Measurements from ENCODE around the gene ARSD. TPM values are rescaled to one million over a fixed set of nuclear protein-coding genes. Genes with fewer than 3 reads are reported as not detected.
"Not testable (repeated sequence)": the region's sequence is repeated elsewhere in the genome, so short reads cannot be mapped to it uniquely, and the experiment has no call there.

ARSD gene
- total and polyA plus RNA-seq, 2 of the 13 experiments (the other 11 are each of a cell fraction or from before 2014, with no cell fraction given): 4.8 to 6.8 TPM

DNA sequence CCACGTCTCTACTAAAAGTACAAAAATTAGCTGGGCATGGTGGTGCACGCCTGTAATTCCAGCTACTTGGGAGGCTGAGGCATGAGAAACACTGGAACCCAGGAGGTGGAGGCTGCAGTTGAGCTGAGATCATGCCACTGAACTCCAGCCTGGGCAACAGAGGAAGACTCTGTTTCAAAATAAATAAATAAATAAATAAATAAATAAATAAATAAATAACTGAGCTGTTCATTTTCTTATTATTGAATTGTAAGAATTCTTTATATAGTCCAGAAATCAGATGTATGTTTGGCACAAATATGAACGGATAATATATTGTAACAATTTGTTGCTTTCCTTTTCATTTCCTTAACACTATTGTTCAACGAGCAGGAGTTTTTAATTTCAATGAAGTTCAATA lies 49.5 kb upstream of the ARSD start:
- FAIRE-seq; H3K27me3 ChIP-seq (ENCODE audit: control insufficient read depth in 1 of 2, insufficient read depth in 2 of 2, low read length in 2 of 2); in situ Hi-C loops (cut with HindIII; ENCODE audit: extremely low pct_ligation_motif_present, low pct_unique_long_range_greater_than_20kb); H3K36me3 ChIP-seq (replicated peaks in 1 of 2; ENCODE audit: control insufficient read depth in 1 of 2, insufficient read depth in 2 of 2, low read length in 2 of 2); H4K20me1 ChIP-seq (ENCODE audit: insufficient read depth, low read length); H3K4me1 ChIP-seq (ENCODE audit: insufficient read depth, low read length); H3K4me3 ChIP-seq (replicated peaks in 1 of 3; ENCODE audit: insufficient read depth in 1 of 3, low read depth in 2 of 3, low read length in 3 of 3); DNase-seq (ENCODE audit: low spot score); H3K9ac ChIP-seq (ENCODE audit: insufficient read depth, low read depth, low read length); intact Hi-C loops (cut with micrococcal nuclease; ENCODE audit: unreplicated experiment); CTCF ChIA-PET (ENCODE audit: low intra/inter-chr PET ratio, low total read pairs); BruUV-seq (replicated peaks); H2AFZ ChIP-seq (ENCODE audit: low read length); H3K4me2 ChIP-seq (ENCODE audit: low read depth, low read length); H3K79me2 ChIP-seq (ENCODE audit: insufficient read depth, low read length); H3K27ac ChIP-seq (ENCODE audit: extremely low read length, insufficient read depth, low read length); ATAC-seq; H3K9me3 ChIP-seq (ENCODE audit: low read length); POLR2A ChIA-PET: not testable (repeated sequence)
- 24% methylated on average over 3 of the region's 4 CpGs for WGBS (ENCODE audit: low lambda C conversion rate)

GRCh38 chrX:2974961-2975360 lies 45.8 kb upstream of the ARSD start:
- H2AFZ ChIP-seq (ENCODE audit: low read length): no peak overlapping the region
- H3K9me3 ChIP-seq (ENCODE audit: low read length): no peaks in the 10 kb centered on the region
- FAIRE-seq: no peak
- intact Hi-C loops (cut with micrococcal nuclease; ENCODE audit: unreplicated experiment): no loop called here
- 91% methylated on average over 1 of the region's 1 CpG for WGBS (ENCODE audit: low lambda C conversion rate)
- H3K79me2 ChIP-seq (ENCODE audit: insufficient read depth, low read length): no peaks in the 10 kb centered on the region
- POLR2A ChIA-PET: no interaction called here
- no peak overlapping the region for H3K27ac ChIP-seq (ENCODE audit: extremely low read length, insufficient read depth, low read length)
- H3K36me3 ChIP-seq (replicated peaks in 1 of 2; ENCODE audit: control insufficient read depth in 1 of 2, insufficient read depth in 2 of 2, low read length in 2 of 2): no peaks in the 10 kb centered on the region
- no peak overlapping the region for H3K9ac ChIP-seq (ENCODE audit: insufficient read depth, low read depth, low read length)
- no TSS peak for BruUV-seq (replicated peaks)
- no peak for ATAC-seq
- H3K4me3 ChIP-seq (replicated peaks in 1 of 3; ENCODE audit: insufficient read depth in 1 of 3, low read depth in 2 of 3, low read length in 3 of 3): no peak overlapping the region
- in situ Hi-C loops (cut with HindIII; ENCODE audit: extremely low pct_ligation_motif_present, low pct_unique_long_range_greater_than_20kb): no loop called here
- H3K4me2 ChIP-seq (ENCODE audit: low read depth, low read length): no peak overlapping the region
- H4K20me1 ChIP-seq (ENCODE audit: insufficient read depth, low read length): no peaks in the 10 kb centered on the region
- H3K27me3 ChIP-seq (ENCODE audit: control insufficient read depth in 1 of 2, insufficient read depth in 2 of 2, low read length in 2 of 2): no peaks in the 10 kb centered on the region
- CTCF ChIA-PET (ENCODE audit: low intra/inter-chr PET ratio, low total read pairs): no interaction called here
- DNase-seq (ENCODE audit: low spot score): no peak
- no peaks in the 10 kb centered on the region for H3K4me1 ChIP-seq (ENCODE audit: insufficient read depth, low read length)
- TF ChIP-seq EHMT2 (IDR thresholded peaks at IDR 0.05; ENCODE audit: borderline replicate concordance, low read depth, low read length): no peak
- TF ChIP-seq PRMT3 (CRISPR knock-in tag; IDR thresholded peaks at IDR 0.05; ENCODE audit: borderline replicate concordance, low read depth): no peak
- TF ChIP-seq THRA (CRISPR knock-in tag; IDR thresholded peaks at IDR 0.05; ENCODE audit: borderline replicate concordance): no peak
- TF ChIP-seq PTBP1 (IDR thresholded peaks at IDR 0.05; ENCODE audit: low read depth, low read length, poor library complexity, severe bottlenecking): no peak
- TF ChIP-seq, protein P1, sequence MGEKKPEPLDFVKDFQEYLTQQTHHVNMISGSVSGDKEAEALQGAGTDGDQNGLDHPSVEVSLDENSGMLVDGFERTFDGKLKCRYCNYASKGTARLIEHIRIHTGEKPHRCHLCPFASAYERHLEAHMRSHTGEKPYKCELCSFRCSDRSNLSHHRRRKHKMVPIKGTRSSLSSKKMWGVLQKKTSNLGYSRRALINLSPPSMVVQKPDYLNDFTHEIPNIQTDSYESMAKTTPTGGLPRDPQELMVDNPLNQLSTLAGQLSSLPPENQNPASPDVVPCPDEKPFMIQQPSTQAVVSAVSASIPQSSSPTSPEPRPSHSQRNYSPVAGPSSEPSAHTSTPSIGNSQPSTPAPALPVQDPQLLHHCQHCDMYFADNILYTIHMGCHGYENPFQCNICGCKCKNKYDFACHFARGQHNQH (CRISPR knock-in tag; IDR thresholded peaks at IDR 0.05): no peak
- TF ChIP-seq, protein P2, sequence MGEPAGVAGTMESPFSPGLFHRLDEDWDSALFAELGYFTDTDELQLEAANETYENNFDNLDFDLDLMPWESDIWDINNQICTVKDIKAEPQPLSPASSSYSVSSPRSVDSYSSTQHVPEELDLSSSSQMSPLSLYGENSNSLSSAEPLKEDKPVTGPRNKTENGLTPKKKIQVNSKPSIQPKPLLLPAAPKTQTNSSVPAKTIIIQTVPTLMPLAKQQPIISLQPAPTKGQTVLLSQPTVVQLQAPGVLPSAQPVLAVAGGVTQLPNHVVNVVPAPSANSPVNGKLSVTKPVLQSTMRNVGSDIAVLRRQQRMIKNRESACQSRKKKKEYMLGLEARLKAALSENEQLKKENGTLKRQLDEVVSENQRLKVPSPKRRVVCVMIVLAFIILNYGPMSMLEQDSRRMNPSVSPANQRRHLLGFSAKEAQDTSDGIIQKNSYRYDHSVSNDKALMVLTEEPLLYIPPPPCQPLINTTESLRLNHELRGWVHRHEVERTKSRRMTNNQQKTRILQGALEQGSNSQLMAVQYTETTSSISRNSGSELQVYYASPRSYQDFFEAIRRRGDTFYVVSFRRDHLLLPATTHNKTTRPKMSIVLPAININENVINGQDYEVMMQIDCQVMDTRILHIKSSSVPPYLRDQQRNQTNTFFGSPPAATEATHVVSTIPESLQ (CRISPR knock-in tag; conservative IDR thresholded peaks at IDR 0.05): no peak
- no peak for TF ChIP-seq ZSCAN9 (CRISPR knock-in tag; IDR thresholded peaks at IDR 0.05; ENCODE audit: borderline replicate concordance)
- TF ChIP-seq ZNF337 (CRISPR knock-in tag; IDR thresholded peaks at IDR 0.05; ENCODE audit: borderline replicate concordance, low read depth): no peak
